Activated CD4-positive, alpha-beta T cell treated with anti-CD3 and anti-CD28 coated beads for 24 hours (primary cell): ENCODE measurements around the gene TBX3.

Experiments
- DNase-seq, 2 donors: peaks; one replicate each; pipeline ENCODE4 v3.0.0-alpha.2; 2020; ENCODE audit warnings: low read depth in 2 of 2

The TBX3 gene

GRCh38 chr12:114696443-114697242 is 12.7 kb upstream of the TBX3 start:
- no peak for DNase-seq

GRCh38 chr12:114695305-114695592 is 11.3 kb upstream of the TBX3 start:
- no peak for DNase-seq

GRCh38 chr12:114694436-114695304 is 10.7 kb upstream of the TBX3 start:
- DNase-seq, result no peak

GRCh38 chr12:114693532-114693931 is 9.6 kb upstream of the TBX3 start:
- no peak for DNase-seq

- DNase-seq, result no peak
These were observed 9.1 kb upstream of the TBX3 start for GRCh38 chr12:114693059-114693531.

GRCh38 chr12:114692186-114693058 is 8.4 kb upstream of the TBX3 start:
- DNase-seq, result no peak

- DNase-seq, result no peak
These were observed 7.8 kb upstream of the TBX3 start for GRCh38 chr12:114691763-114692185.

- no peak for DNase-seq
These were observed 7.2 kb upstream of the TBX3 start for GRCh38 chr12:114691196-114691595.

GRCh38 chr12:114690267-114691135 is 6.5 kb upstream of the TBX3 start:
- no peak for DNase-seq

GRCh38 chr12:114689075-114689994 is 5.4 kb upstream of the TBX3 start:
- DNase-seq, result no peak

- DNase-seq, result no peak
These were observed 4.4 kb upstream of the TBX3 start for GRCh38 chr12:114688256-114688845.

GRCh38 chr12:114687802-114688201 is 3.8 kb upstream of the TBX3 start:
- no peak for DNase-seq

- DNase-seq, result no peak
These were observed 3.0 kb upstream of the TBX3 start for GRCh38 chr12:114686773-114687500.

GRCh38 chr12:114686426-114686772 is 2.4 kb upstream of the TBX3 start:
- DNase-seq, result no peak

- DNase-seq, result no peak
These were observed 1.9 kb upstream of the TBX3 start for GRCh38 chr12:114685869-114686268.

- no peak for DNase-seq
These were observed 1.4 kb upstream of the TBX3 start for GRCh38 chr12:114685320-114685781.

- DNase-seq, result no peak
These were observed 897 bp upstream of the TBX3 start for GRCh38 chr12:114684870-114685273.

GRCh38 chr12:114683709-114684097 is 272 bp downstream of the TBX3 start:
- DNase-seq, result no peak
